Renal pelvis (tissue), 12 donors: ENCODE measurements around the gene TBATA. TPM values are rescaled to one million over a fixed set of nuclear protein-coding genes. Genes with fewer than 3 reads are reported as not detected.
A peak's percentile ranks its signal among the peaks of the same experiment; 100 is the strongest.

ENCODE experiments used
- DNase-seq: peaks from one replicate; pipeline ENCODE4 v3.0.0-alpha.2; 2013
- long read RNA-seq, 16 experiments: transcript quantifications; one replicate each; lab custom pipeline, GENCODE V29; 2026
- polyA plus RNA-seq, 3 donors: library from polyadenylated mRNA; unstranded; fragments of 120-200 nt; gene quantifications; one replicate each; pipeline ENCODE4 v1.2.1, GENCODE V29; 2013; ENCODE audit not compliant: insufficient read length in 3 of 3

The TBATA gene
- polyA plus RNA-seq: under 1 TPM in 1 of 3 donors, not detected in 2; 0.20 TPM
- long read RNA-seq, donor 1: 0 reads
- long read RNA-seq, donor 2: 0 reads
- long read RNA-seq, donor 3: 0 reads
- long read RNA-seq, donor 4: 0 reads
- long read RNA-seq, donor 5: 0 reads
- long read RNA-seq, donor 6: 0 reads
- long read RNA-seq, donor 7: 0 reads
- long read RNA-seq, donor 8: 0 reads
- long read RNA-seq, donor 9: 0 reads
- long read RNA-seq, donor 10: 0 reads
- long read RNA-seq, donor 11: 0 reads
- long read RNA-seq, donor 12: 0 reads
- long read RNA-seq, donor 13: 0 reads
- long read RNA-seq, donor 14: 0 reads
- long read RNA-seq, donor 15: 0 reads
- long read RNA-seq, donor 16: 0 reads

GRCh38 chr10:70785190-70785589 lies at the start of gene TBATA:
Gene TBATA, minus strand, starts transcription at chr10:70785377. Its CDS starts 1,998 bp downstream, at chr10:70783379.
- DNase-seq: no peak

GRCh38 chr10:70834441-70835151 lies 49.4 kb upstream of the TBATA start:
- DNase-seq: no peak

GRCh38 chr10:70834021-70834420 lies 48.8 kb upstream of the TBATA start:
- no peak for DNase-seq

GRCh38 chr10:70833601-70834000 lies 48.4 kb upstream of the TBATA start:
- DNase-seq: no peak

GRCh38 chr10:70832852-70833528 lies 47.8 kb upstream of the TBATA start:
- DNase-seq: no peak

- no peak for DNase-seq
Measured at GRCh38 chr10:70832221-70832620, 47.0 kb upstream of the TBATA start.

GRCh38 chr10:70830164-70830563 lies 45.0 kb upstream of the TBATA start:
- no peak for DNase-seq

- DNase-seq: no peak
Measured at GRCh38 chr10:70829543-70829942, 44.4 kb upstream of the TBATA start.

- DNase-seq: no peak
Measured at GRCh38 chr10:70828923-70829322, 43.7 kb upstream of the TBATA start.

- DNase-seq: no peak
Measured at GRCh38 chr10:70827086-70827757, 42.0 kb upstream of the TBATA start.

GRCh38 chr10:70822076-70822820 lies 37.1 kb upstream of the TBATA start:
- DNase-seq: no peak

GRCh38 chr10:70820976-70821750 lies 36.0 kb upstream of the TBATA start:
- DNase-seq: no peak

GRCh38 chr10:70816220-70816894 lies 31.2 kb upstream of the TBATA start:
- peak; percentile 90 for DNase-seq

GRCh38 chr10:70815504-70816219 lies 30.5 kb upstream of the TBATA start, which contains the start of gene SGPL1:
Gene SGPL1, plus strand, starts transcription at chr10:70815948. Its CDS starts 906 bp downstream, at chr10:70816854.
- peak; percentile 86 for DNase-seq

GRCh38 chr10:70814126-70814525 lies 28.9 kb upstream of the TBATA start:
- no peak for DNase-seq

- no peak for DNase-seq
Measured at GRCh38 chr10:70812814-70813213, 27.6 kb upstream of the TBATA start.

GRCh38 chr10:70811881-70812280 lies 26.7 kb upstream of the TBATA start:
- no peak for DNase-seq

GRCh38 chr10:70810967-70811366 lies 25.8 kb upstream of the TBATA start:
- no peak for DNase-seq

- DNase-seq: no peak
Measured at GRCh38 chr10:70809726-70810125, 24.5 kb upstream of the TBATA start.
